D721Med (cell line): Measurements from ENCODE around the gene KRTAP7-1.

ENCODE experiments used
- DNase-seq: peaks from one replicate; pipeline ENCODE4 v3.0.0; 2011; ENCODE audit warnings: low spot score; ENCODE audit not compliant: insufficient read length
- FAIRE-seq: peaks from 2 replicates; lab custom pipeline; 2011; peaks lifted over from hg19 to GRCh38; lab: Jason Lieb, UNC
- TF ChIP-seq, protein P1 (sequence below): IDR thresholded peaks from 2 replicates; pipeline ENCODE4 v1.5.1; 2012; ENCODE audit warnings: mild to moderate bottlenecking, control low read depth; ENCODE audit not compliant: insufficient read depth; ENCODE audit errors: missing control alignments

KRTAP7-1 gene

DNA sequence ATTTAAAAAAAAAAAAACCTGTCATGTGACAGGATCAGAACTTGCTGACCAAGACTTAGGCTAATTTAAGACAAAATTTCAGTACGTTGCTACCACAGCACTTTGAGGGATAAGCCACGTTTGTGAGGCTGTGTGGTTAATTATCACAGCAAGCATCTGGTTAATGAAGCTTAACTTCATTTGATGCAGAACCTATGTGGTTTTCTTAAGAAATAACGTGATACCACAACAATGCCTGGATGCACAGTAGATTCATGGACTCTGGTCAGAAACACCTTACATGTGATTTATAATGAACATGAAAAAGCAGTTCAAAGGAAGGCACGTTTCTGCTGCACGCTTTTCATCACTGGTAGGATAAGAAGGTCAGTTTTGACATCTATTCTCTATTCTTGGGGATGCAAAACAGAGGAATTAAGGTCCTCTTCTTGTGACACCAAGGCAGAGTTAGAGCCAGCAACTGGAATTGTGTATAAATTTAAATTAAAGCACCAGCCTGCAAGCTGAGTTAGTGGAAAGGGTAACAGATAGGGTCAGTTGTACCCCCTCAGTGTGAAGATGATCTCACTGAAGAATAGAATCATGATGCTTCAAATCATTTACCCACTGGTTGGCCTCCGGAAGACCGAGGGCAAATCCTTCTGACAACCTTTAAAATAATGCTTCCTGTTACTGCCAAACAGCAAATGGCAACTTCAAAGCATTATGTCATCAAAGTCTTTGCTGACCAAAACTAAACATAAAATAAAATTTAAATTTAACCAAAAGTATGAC, 10.5 kb downstream of the KRTAP7-1 start:
- DNase-seq (no peak), FAIRE-seq (peak; percentile 35)
- TF ChIP-seq, protein P1, sequence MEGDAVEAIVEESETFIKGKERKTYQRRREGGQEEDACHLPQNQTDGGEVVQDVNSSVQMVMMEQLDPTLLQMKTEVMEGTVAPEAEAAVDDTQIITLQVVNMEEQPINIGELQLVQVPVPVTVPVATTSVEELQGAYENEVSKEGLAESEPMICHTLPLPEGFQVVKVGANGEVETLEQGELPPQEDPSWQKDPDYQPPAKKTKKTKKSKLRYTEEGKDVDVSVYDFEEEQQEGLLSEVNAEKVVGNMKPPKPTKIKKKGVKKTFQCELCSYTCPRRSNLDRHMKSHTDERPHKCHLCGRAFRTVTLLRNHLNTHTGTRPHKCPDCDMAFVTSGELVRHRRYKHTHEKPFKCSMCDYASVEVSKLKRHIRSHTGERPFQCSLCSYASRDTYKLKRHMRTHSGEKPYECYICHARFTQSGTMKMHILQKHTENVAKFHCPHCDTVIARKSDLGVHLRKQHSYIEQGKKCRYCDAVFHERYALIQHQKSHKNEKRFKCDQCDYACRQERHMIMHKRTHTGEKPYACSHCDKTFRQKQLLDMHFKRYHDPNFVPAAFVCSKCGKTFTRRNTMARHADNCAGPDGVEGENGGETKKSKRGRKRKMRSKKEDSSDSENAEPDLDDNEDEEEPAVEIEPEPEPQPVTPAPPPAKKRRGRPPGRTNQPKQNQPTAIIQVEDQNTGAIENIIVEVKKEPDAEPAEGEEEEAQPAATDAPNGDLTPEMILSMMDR = no peak

DNA sequence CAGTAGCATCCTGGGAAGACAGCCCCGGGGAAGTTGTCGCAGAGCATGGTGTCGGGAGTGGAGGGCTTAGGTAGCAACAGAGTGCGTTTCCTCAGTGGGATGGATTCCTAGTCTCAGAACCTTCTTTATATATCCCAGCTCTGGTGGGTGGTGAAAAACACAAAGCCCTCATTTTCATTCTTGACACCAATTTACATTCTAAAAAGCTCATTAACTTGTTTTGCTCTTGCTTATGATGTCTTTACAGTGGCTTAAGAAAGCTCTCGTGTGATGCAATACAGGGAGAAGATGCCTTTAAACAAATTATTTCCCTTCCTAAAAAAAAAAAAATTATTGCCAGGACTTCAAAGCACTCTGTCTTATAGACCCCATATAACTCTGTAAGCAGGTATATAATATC, 16.4 kb downstream of the KRTAP7-1 start, which contains the start of gene KRTAP8-1:
Gene KRTAP8-1, minus strand, starts transcription at position 101 of the 400 bp plus-strand sequence. Its CDS starts 54 bp downstream, at position 47.
- TF ChIP-seq, protein P1 = no peak
- DNase-seq = no peak
- FAIRE-seq = no peak

DNA sequence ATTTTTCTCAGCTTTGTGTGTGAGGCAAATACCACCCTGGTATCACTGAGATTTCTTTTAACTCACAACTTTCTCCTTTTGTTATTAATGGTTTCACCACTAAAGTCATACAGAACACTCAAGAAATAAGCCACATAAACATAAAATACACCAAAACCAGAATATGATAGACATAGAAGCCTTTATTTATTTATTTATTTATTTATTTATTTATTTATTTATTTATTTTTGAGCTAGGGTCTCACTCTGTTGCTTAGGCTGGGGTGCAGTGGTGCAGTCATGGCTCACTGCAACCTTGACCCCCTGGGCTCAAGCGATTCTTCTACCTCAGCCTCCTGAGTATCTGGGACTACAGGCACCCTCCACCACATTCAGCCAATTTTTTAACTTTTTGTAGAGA, 29.0 kb downstream of the KRTAP7-1 start:
- no peak for DNase-seq
- TF ChIP-seq, protein P1 = no peak
- no peak for FAIRE-seq

DNA sequence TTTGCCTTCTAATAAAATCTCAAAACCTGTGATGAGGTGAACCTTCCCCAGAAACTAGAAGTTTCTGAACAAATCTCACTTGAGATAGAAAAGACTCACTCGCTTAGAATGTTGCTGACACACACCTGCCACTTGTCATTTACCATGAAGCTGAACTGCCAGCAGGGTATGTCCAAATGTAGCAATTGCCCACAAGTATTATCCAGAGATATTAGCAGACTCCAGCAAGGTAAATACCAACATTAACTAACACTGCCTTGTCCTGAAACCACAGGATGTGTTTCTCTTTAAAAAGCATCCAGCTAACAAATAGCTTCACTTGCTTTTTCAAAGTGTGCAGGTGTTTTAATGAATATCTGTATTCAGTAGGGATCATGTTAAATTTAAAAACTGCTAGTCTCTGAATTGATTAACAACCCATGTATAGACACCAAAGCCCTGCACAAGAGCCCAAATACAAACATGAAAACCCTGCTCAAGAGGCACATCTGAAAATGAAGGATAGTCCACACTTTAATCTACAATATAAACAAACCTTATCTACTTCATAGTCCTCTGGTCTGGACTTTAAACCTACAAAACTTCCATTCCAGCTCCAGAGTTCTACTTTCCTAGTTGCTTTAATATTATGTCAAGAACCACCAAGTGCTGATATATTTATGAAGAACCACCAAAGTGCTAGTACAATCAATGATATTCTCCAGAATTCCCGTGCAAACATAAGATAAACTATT, 35.8 kb downstream of the KRTAP7-1 start:
- FAIRE-seq (no peak), DNase-seq (no peak)
- TF ChIP-seq, protein P1 = no peak

DNA sequence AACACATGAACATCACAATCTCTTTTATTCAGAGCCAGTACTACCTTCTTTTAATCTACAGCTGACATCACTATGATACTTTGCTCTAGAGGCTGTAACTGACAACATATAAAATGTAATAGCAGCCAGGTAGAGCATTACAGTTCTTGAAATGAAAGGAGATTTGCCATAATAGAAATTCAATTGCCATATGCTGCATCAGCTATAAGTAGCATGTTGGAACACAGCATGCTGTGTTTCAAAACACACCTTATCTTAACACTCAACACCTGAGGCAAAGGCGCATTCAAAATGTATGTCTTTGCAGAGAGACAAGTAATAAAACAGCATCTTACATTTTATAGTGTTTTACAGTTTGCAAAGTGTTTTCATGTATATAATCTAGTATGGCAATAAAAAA, 50.3 kb downstream of the KRTAP7-1 start:
- TF ChIP-seq, protein P1 = no peak
- FAIRE-seq = no peak

More for the DNA sequence above, 50.3 kb downstream of the KRTAP7-1 start:
- no peak for DNase-seq
